Neural progenitor cell (in vitro differentiated cells): ENCODE results near the gene FBN2.

Source experiments
- CTCF ChIP-seq: fragments of 200-600 bp; sonication (generic); IDR thresholded peaks from 2 replicates; pipeline ENCODE4 v1.5.1; 2017; ENCODE audit warnings: antibody characterized with exemption, mild to moderate bottlenecking
- EZH2 ChIP-seq: fragments of 200-600 bp; sonication (generic); IDR thresholded peaks from 2 replicates; pipeline ENCODE4 v1.6.1; 2017; ENCODE audit warnings: antibody characterized with exemption, mild to moderate bottlenecking, moderate library complexity

DNA sequence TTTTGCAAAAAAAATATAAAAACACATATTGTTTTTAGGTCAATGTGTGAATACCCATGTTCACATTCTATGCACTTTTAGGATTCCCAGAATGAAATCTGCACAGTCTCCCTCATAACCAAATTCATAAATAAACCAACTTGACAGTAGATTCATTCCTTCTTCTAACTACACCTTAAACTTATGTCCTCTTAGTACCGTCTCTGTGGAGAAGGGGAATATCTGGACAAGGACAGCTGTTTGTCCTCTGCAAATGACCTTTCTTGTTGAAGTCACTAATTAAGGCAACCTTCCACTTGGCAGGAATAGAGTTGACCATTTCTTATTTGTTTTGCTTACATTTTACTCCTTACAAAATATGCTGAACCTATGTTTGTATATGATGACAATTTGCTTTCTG is 71.1 kb downstream of the FBN2 start:
- TF ChIP-seq CTCF (no peak), EZH2 (no peak)
